ENCODE data around the gene SCO2.

Gene SCO2

DNA sequence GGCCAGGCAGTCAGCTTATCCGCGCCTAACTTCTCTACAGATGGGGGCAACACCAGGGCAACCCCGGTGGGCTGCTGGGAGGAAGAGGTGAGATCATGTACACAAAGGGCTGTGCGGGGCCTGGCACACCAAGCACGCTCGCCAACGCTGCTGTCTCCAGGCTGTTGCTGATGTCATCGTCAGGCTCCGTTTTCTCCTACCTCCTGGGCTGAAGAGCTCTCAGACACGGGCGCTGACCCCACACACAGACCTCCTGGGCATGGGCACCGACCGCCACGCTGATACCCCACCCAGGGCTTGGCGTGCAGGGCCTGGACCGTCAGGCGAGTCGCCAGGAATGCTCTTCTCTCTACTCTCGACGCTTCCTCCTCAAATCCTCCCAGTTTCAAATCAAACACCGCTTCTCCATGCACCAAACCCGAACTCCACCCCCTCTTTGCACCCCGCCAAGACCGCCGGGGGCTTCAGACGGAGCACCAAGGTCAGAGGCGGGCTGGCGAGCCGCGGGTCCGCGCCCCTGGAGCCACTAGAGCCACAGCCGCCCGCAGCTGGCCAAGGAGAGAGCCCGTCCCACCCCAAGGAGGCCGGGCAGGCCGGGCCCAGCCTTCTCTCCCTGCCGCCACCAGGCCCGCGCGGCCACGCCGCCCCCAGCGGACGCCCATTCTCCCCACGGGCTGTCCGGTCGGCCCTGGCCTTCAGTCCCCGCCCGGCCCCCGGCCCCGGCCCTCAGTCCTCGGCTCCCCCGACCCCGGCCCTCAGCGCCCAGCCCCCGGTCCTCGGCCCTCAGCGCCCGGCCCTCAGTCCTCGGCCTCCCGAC is 51.3 kb downstream of the SCO2 start (continued):
- TF ChIP-seq, protein P1, sequence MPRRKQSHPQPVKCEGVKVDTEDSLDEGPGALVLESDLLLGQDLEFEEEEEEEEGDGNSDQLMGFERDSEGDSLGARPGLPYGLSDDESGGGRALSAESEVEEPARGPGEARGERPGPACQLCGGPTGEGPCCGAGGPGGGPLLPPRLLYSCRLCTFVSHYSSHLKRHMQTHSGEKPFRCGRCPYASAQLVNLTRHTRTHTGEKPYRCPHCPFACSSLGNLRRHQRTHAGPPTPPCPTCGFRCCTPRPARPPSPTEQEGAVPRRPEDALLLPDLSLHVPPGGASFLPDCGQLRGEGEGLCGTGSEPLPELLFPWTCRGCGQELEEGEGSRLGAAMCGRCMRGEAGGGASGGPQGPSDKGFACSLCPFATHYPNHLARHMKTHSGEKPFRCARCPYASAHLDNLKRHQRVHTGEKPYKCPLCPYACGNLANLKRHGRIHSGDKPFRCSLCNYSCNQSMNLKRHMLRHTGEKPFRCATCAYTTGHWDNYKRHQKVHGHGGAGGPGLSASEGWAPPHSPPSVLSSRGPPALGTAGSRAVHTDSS (tag by site-specific recombination; IDR thresholded peaks at IDR 0.05): no peak
- 0 out of 2 replicates have a peak, but pooled peaks have one; percentile 44 for TF ChIP-seq KLF16 (tag by site-specific recombination; IDR thresholded peaks at IDR 0.05)
